NB4 (cell line): ENCODE results near the gene KCNJ11.

Source experiments
- DNase-seq: peaks from one replicate; pipeline ENCODE4 v3.0.0; 2010; ENCODE audit warnings: low read depth
- H3K4me3 ChIP-seq: one replicate; pipeline ENCODE4 v1.5.1; 2011; ENCODE audit warnings: mild to moderate bottlenecking, low read depth, low read length, moderate library complexity
- MYC ChIP-seq: IDR thresholded peaks from 2 replicates; pipeline ENCODE4 v1.6.1; 2011; ENCODE audit warnings: low read depth, low read length
- POLR2A ChIP-seq: IDR thresholded peaks from 2 replicates; pipeline ENCODE4 v1.6.1; 2011; ENCODE audit warnings: mild to moderate bottlenecking; ENCODE audit not compliant: insufficient read length; ENCODE audit errors: extremely low read depth
- TF ChIP-seq, protein P1 (sequence below): IDR thresholded peaks from one replicate; pipeline ENCODE4 v1.5.1; 2012; ENCODE audit warnings: low read depth, low read length
- TF ChIP-seq, protein P2 (sequence below): IDR thresholded peaks from 2 replicates; pipeline ENCODE4 v1.6.1; 2011; ENCODE audit warnings: low read depth, low read length

Gene KCNJ11

DNA sequence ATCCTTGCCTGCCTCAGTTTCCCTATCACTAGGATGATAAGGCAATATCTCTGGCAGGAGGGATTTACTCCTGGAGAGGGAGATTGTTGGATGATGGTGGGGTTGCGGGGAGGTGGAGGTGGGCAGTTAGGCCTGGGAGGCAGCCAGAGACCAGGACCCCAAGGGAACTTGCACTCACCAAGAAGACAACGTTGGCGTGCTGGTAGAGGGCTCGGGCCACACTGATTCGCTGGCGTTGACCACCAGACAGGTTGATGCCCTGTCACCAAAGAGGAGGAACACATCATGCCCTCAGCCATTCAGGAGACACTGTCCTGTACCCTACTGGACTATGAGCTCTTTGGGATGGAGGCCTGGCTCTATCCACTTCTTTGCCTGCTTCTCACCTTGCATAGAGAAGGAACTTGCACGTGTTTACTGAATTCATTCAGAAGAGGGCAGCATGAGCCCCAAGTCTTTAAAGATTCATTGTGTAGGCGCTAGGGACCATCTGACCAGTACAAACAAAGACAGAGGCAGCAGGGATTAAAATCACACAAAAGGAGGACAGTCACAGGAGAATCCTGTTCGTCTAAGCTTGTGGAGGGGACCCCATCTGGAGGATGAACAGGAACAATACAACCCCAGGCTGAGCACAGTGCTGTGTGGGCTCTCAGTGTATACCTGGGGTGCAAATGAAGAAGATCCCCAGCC lies 24.2 kb upstream of the KCNJ11 start:
- DNase-seq = no peak
- TF ChIP-seq POLR2A (no peak), MYC (no peak)
- TF ChIP-seq, protein P1, sequence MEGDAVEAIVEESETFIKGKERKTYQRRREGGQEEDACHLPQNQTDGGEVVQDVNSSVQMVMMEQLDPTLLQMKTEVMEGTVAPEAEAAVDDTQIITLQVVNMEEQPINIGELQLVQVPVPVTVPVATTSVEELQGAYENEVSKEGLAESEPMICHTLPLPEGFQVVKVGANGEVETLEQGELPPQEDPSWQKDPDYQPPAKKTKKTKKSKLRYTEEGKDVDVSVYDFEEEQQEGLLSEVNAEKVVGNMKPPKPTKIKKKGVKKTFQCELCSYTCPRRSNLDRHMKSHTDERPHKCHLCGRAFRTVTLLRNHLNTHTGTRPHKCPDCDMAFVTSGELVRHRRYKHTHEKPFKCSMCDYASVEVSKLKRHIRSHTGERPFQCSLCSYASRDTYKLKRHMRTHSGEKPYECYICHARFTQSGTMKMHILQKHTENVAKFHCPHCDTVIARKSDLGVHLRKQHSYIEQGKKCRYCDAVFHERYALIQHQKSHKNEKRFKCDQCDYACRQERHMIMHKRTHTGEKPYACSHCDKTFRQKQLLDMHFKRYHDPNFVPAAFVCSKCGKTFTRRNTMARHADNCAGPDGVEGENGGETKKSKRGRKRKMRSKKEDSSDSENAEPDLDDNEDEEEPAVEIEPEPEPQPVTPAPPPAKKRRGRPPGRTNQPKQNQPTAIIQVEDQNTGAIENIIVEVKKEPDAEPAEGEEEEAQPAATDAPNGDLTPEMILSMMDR = no peak
- TF ChIP-seq, protein P2, sequence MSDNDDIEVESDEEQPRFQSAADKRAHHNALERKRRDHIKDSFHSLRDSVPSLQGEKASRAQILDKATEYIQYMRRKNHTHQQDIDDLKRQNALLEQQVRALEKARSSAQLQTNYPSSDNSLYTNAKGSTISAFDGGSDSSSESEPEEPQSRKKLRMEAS = no peak
- no peak overlapping the region for H3K4me3 ChIP-seq

DNA sequence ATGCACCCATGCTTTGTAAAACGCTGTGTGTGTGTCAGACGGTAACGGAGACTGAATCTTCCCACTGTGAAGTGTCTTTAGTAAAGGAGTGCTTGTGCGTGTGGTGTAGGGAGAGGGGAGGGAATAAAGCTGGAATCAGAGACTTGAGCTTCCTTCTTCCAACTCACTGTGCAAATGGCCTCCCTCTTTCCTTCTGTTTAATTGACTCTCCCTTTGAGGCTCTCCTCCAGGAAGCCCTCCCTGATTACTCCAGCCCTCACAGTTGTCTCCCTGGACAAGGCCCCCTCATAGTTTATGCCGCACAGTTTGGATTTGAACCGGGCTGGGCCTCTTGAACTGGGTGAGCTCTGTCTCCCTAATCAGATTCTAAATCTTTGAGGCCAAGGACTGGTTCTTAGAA lies 23.0 kb upstream of the KCNJ11 start:
- no peak for DNase-seq
- TF ChIP-seq, protein P2 = no peak
- no peak for TF ChIP-seq MYC
- no peak for TF ChIP-seq POLR2A
- TF ChIP-seq, protein P1 = no peak
- no peak overlapping the region for H3K4me3 ChIP-seq

DNA sequence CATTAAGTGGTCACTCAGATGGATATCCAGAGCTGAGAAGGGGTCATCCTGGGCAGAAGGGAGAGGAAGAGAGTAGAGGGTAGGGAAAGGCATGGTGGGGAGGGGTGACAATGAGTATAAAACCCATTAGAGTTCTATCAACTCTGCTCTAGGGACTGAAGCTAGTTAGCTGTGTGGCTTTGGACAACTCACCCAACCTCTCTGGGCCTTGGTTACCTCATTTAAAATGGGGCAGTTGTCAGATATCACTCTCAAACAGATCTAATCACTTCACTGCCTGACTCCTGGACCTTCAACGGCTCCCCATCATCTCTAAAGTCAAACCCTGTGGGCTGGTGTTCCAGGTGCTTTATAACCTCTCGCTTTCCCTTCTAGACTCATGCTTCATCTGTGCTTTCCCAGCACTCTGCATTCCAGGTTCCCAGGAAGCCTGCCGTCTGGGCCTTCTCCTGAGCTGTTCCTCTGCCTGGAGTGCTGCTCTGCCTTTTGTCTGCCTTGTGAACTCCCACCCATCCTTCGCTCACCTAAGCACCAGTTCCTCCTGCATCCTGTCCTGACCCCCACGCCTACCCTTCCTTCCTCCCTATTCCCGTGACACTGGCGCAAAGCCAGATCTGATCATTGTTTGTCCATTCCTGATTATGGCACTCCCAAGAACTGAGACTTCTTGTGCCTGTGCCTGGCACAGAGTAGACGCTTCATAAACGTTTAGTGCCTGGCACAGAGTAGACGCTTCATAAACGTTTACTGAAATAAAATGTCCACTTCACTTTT lies 22.3 kb upstream of the KCNJ11 start:
- no peak overlapping the region for H3K4me3 ChIP-seq
- no peak for DNase-seq
- TF ChIP-seq, protein P2 = no peak
- no peak for TF ChIP-seq MYC
- TF ChIP-seq POLR2A = no peak
- TF ChIP-seq, protein P1 = no peak

- H3K4me3 ChIP-seq = no peak overlapping the region
- no peak for DNase-seq
- TF ChIP-seq, protein P2 = no peak
- no peak for TF ChIP-seq POLR2A
- TF ChIP-seq, protein P1 = no peak
- no peak for TF ChIP-seq MYC
Observed at GRCh38 chr11:17408641-17409040, 20.2 kb upstream of the KCNJ11 start.

- TF ChIP-seq, protein P1 = no peak
- TF ChIP-seq POLR2A (no peak), MYC (no peak)
- TF ChIP-seq, protein P2 = no peak
- no peak overlapping the region for H3K4me3 ChIP-seq
- no peak for DNase-seq
Observed at GRCh38 chr11:17408026-17408425, 19.6 kb upstream of the KCNJ11 start.
